DOHH2 (cell line): Measurements from ENCODE around the gene TMPRSS2.

Experiments
- H3F3A ChIP-seq: fragments of 200-600 bp; sonication (generic), shearing (Covaris generic); 2 replicates; pipeline ENCODE4 v1.6.0; 2016; ENCODE audit warnings: antibody characterized with exemption, mild to moderate bottlenecking; ENCODE audit not compliant: control insufficient read depth, insufficient read depth
- H3K27ac ChIP-seq: fragments of 200-600 bp; sonication (generic); 2 replicates; pipeline ENCODE4 v1.5.1; 2014; ENCODE audit warnings: low read depth, mild to moderate bottlenecking, low read length, moderate library complexity
- H3K27me3 ChIP-seq: fragments of 200-600 bp; sonication (generic); 2 replicates; pipeline ENCODE4 v1.6.1; 2014; ENCODE audit warnings: mild to moderate bottlenecking, low read length, mixed read lengths; ENCODE audit not compliant: control insufficient read depth
- H3K36me3 ChIP-seq: fragments of 200-600 bp; sonication (generic); 2 replicates; pipeline ENCODE4 v1.6.1; 2014; ENCODE audit warnings: mild to moderate bottlenecking, low read length, moderate library complexity, mixed read lengths; ENCODE audit not compliant: control insufficient read depth
- H3K4me1 ChIP-seq: fragments of 200-600 bp; sonication (generic); 2 replicates; pipeline ENCODE4 v1.6.1; 2014; ENCODE audit warnings: mild to moderate bottlenecking, low read length, mixed read lengths; ENCODE audit not compliant: control insufficient read depth
- H3K4me2 ChIP-seq: fragments of 200-600 bp; sonication (generic); 2 replicates; pipeline ENCODE4 v1.6.0; 2014; ENCODE audit warnings: mild to moderate bottlenecking, low read length, moderate library complexity
- H3K4me3 ChIP-seq: fragments of 200-600 bp; sonication (generic); 2 replicates; pipeline ENCODE4 v1.5.1; 2014; ENCODE audit warnings: mild to moderate bottlenecking, low read length, mixed read lengths
- H3K79me2 ChIP-seq: fragments of 200-600 bp; sonication (generic); 2 replicates; pipeline ENCODE4 v1.6.1; 2014; ENCODE audit warnings: mild to moderate bottlenecking, low read length, mixed read lengths; ENCODE audit not compliant: control insufficient read depth
- H3K9me2 ChIP-seq: fragments of 200-600 bp; sonication (generic); replicated peaks from 2 replicates; pipeline ENCODE4 v1.6.1; 2014; ENCODE audit warnings: mild to moderate bottlenecking, low read length, mixed read lengths; ENCODE audit not compliant: control insufficient read depth
- H3K9me3 ChIP-seq: fragments of 200-600 bp; sonication (generic); 2 replicates; pipeline ENCODE4 v1.6.1; 2014; ENCODE audit warnings: antibody characterized with exemption, low read length, mixed read lengths; ENCODE audit not compliant: control insufficient read depth, insufficient read depth
- H4K20me1 ChIP-seq: fragments of 200-600 bp; sonication (generic); 2 replicates; pipeline ENCODE4 v1.6.0; 2014; ENCODE audit warnings: low read depth, mild to moderate bottlenecking, antibody characterized with exemption, low read length, moderate library complexity; ENCODE audit not compliant: control insufficient read depth, insufficient read depth
- EZH2phosphoT487 ChIP-seq: fragments of 200-600 bp; sonication (generic); IDR thresholded peaks from 2 replicates; pipeline ENCODE4 v1.6.1; 2017; ENCODE audit warnings: borderline replicate concordance, mild to moderate bottlenecking, antibody characterized with exemption, low read length, moderate library complexity, mixed read lengths
- TF ChIP-seq, protein P1 (sequence below): fragments of 200-600 bp; sonication (generic); IDR thresholded peaks from one replicate; pipeline ENCODE4 v1.5.1; 2014; ENCODE audit warnings: antibody characterized with exemption, mild to moderate bottlenecking, low read depth, low read length; ENCODE audit not compliant: poor library complexity, severe bottlenecking

TMPRSS2 gene

GRCh38 chr21:41542727-41543126 is 34.8 kb upstream of the TMPRSS2 start:
- Histone ChIP-seq H3K36me3 (no peaks in the 10 kb centered on the region), H3K79me2 (no peaks in the 10 kb centered on the region), H3K9me3 (no peaks in the 10 kb centered on the region), H4K20me1 (no peaks in the 10 kb centered on the region), H3K27me3 (0 out of 2 replicates have a peak, but pooled peaks cover 2% of the 10 kb centered on the region), H3K9me2 (no peaks in the 10 kb centered on the region), H3K4me1 (no peaks in the 10 kb centered on the region), H3K4me3 (no peak overlapping the region), H3F3A (no peaks in the 10 kb centered on the region), H3K27ac (no peak overlapping the region), H3K4me2 (no peak overlapping the region)
- TF ChIP-seq, protein P1, sequence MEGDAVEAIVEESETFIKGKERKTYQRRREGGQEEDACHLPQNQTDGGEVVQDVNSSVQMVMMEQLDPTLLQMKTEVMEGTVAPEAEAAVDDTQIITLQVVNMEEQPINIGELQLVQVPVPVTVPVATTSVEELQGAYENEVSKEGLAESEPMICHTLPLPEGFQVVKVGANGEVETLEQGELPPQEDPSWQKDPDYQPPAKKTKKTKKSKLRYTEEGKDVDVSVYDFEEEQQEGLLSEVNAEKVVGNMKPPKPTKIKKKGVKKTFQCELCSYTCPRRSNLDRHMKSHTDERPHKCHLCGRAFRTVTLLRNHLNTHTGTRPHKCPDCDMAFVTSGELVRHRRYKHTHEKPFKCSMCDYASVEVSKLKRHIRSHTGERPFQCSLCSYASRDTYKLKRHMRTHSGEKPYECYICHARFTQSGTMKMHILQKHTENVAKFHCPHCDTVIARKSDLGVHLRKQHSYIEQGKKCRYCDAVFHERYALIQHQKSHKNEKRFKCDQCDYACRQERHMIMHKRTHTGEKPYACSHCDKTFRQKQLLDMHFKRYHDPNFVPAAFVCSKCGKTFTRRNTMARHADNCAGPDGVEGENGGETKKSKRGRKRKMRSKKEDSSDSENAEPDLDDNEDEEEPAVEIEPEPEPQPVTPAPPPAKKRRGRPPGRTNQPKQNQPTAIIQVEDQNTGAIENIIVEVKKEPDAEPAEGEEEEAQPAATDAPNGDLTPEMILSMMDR, result no peak
- no peak for TF ChIP-seq EZH2phosphoT487

- H3F3A ChIP-seq, result no peaks in the 10 kb centered on the region
Measured at GRCh38 chr21:41537356-41537755, 29.4 kb upstream of the TMPRSS2 start.

DNA sequence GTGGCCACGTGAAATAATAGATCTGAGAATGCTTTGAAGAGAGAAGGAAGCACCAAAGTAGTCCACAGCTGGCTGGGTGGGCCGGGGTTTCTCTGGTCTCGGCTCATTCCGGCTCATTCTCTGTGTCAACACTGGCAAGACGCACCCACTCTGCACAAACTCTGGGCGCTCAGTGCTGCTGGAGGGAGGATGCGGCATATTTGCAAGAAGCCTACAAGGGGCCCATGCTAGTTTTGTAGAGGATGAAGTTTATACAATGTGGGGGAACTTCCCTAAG is 28.8 kb upstream of the TMPRSS2 start:
- no peaks in the 10 kb centered on the region for H3F3A ChIP-seq
- no peaks in the 10 kb centered on the region for H3K4me1 ChIP-seq
- H3K36me3 ChIP-seq, result no peaks in the 10 kb centered on the region
- H3K4me3 ChIP-seq, result no peak overlapping the region
- no peak for TF ChIP-seq EZH2phosphoT487
- TF ChIP-seq, protein P1, result no peak
- no peaks in the 10 kb centered on the region for H3K79me2 ChIP-seq
- H4K20me1 ChIP-seq, result no peaks in the 10 kb centered on the region
- H3K9me3 ChIP-seq, result no peaks in the 10 kb centered on the region
- no peak overlapping the region for H3K27ac ChIP-seq
- no peak overlapping the region for H3K4me2 ChIP-seq
- H3K27me3 ChIP-seq, result no peaks in the 10 kb centered on the region
- H3K9me2 ChIP-seq, result no peaks in the 10 kb centered on the region

More at GRCh38 chr21:41537356-41537755, 29.4 kb upstream of the TMPRSS2 start:
- Histone ChIP-seq H4K20me1 (no peaks in the 10 kb centered on the region), H3K79me2 (no peaks in the 10 kb centered on the region), H3K4me2 (no peak overlapping the region), H3K9me3 (no peaks in the 10 kb centered on the region), H3K36me3 (no peaks in the 10 kb centered on the region), H3K27me3 (no peaks in the 10 kb centered on the region), H3K27ac (no peak overlapping the region), H3K9me2 (no peaks in the 10 kb centered on the region), H3K4me1 (no peaks in the 10 kb centered on the region), H3K4me3 (no peak overlapping the region)
- TF ChIP-seq, protein P1, result no peak
- TF ChIP-seq EZH2phosphoT487, result no peak
